Measurements from ENCODE around the gene VPS13D. TPM values are rescaled to one million over a fixed set of nuclear protein-coding genes. Genes with fewer than 3 reads are reported as not detected.

VPS13D gene
- total and polyA plus RNA-seq, 10 donors = 10.1 to 108 (median 86.3) TPM

DNA sequence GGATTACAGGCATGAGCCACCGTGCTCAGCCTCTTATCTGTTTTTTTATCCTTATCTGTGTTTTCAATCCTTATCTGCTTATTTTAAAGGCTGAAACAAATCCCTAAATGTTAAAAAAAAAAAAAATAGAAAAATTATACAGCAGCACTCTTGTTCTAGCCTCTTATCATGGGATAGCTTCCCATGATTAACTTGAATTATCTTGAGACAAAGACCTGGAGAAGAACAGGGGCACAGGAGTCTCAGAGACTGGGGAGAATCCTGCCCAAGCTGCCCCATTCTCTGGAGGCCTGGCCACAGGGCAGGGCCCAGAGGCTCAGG lies 301.3 kb downstream of the VPS13D start:
- no peak for DNase-seq

DNA sequence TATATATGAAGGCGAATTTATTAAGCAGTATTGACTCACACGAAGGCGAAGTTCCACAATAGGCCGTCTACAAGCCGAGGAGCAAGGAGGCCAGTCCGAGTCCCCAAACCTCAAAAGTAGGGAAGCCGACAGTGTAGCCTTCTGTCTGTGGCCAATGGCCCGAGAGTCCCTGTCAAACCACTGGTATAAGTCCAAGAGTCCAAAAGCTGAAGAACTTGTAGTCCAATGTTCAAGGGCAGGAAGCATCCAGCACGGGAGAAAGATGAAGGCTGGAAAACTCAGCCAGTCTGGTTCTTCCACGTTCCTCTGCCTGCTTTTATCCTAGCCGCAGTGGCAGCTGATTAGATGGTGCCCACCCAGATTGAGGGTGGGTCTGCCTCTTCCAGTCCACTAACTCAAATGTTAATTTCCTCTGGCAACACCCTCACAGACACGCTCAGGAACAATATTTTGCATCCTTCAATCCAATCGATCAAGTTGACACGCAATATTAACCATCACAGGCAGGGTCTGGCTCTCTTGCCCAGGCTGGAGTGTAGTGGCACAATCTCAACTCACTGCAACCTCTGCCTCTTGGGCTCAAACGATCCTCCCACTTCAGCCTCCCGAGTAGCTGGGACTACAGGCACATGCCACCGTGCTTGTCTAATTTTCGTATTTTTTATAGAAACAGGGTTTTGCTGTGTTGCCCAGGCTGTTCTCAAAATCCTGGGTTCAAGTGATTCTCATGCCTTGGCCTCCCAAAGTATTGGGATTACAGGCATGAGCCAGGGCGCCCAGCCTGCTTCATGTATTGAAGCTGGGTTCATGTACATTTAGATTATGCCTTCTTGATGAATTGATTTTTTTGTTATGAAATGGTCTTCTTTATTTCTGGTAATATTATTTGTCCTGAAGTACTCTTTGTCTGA lies 302.8 kb downstream of the VPS13D start:
- Histone ChIP-seq H3K27ac (no peak overlapping the region), H3K4me1 (peaks cover 0 to 20% (median 4%) of the 10 kb centered on the region in 6 donors), H3K36me3 (peaks cover 0 to 9% (median 0%) of the 10 kb centered on the region in 6 donors), H3K9me3 (peaks cover 0 to 21% (median 10%) of the 10 kb centered on the region in 8 donors), H3K4me3 (no peak overlapping the region), H3K27me3 (replicated peaks in 1 of 7) (no peaks in the 10 kb centered on the region)
- TF ChIP-seq POLR2AphosphoS5 (IDR thresholded peaks at IDR 0.05) (no peak), POLR2A (IDR thresholded peaks at IDR 0.05) (no peak)
- TF ChIP-seq, protein P1, sequence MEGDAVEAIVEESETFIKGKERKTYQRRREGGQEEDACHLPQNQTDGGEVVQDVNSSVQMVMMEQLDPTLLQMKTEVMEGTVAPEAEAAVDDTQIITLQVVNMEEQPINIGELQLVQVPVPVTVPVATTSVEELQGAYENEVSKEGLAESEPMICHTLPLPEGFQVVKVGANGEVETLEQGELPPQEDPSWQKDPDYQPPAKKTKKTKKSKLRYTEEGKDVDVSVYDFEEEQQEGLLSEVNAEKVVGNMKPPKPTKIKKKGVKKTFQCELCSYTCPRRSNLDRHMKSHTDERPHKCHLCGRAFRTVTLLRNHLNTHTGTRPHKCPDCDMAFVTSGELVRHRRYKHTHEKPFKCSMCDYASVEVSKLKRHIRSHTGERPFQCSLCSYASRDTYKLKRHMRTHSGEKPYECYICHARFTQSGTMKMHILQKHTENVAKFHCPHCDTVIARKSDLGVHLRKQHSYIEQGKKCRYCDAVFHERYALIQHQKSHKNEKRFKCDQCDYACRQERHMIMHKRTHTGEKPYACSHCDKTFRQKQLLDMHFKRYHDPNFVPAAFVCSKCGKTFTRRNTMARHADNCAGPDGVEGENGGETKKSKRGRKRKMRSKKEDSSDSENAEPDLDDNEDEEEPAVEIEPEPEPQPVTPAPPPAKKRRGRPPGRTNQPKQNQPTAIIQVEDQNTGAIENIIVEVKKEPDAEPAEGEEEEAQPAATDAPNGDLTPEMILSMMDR (IDR thresholded peaks at IDR 0.05 in 8 of 11, conservative IDR thresholded peaks at IDR 0.05 in 3 of 11) = no peak
- no peak for DNase-seq
- WGBS, 5 donors = 91 to 98% (median 93%) methylated on average over 19 of the region's 19 CpGs
- intact Hi-C loops (cut with DNase I; ENCODE audit: low total_unique reads) = no loop called here

More for the DNA sequence above, 301.3 kb downstream of the VPS13D start:
- H3K27ac ChIP-seq = no peak overlapping the region
- H3K4me1 ChIP-seq = peaks cover 0 to 22% (median 5%) of the 10 kb centered on the region in 6 donors
- H3K9me3 ChIP-seq = peaks cover 0 to 11% (median 7%) of the 10 kb centered on the region in 8 donors
- 79 to 86% (median 84%) methylated on average over 1 of the region's 1 CpG for WGBS, 5 donors
- TF ChIP-seq, protein P1 (IDR thresholded peaks at IDR 0.05 in 8 of 11, conservative IDR thresholded peaks at IDR 0.05 in 3 of 11) = no peak
- TF ChIP-seq POLR2AphosphoS5 (IDR thresholded peaks at IDR 0.05) (no peak), POLR2A (IDR thresholded peaks at IDR 0.05) (no peak)
- H3K27me3 ChIP-seq (replicated peaks in 1 of 7) = no peaks in the 10 kb centered on the region
- H3K36me3 ChIP-seq = peaks cover 0 to 6% (median 0%) of the 10 kb centered on the region in 6 donors
- intact Hi-C loops (cut with DNase I; ENCODE audit: low total_unique reads) = no loop called here
- H3K4me3 ChIP-seq = no peak overlapping the region

DNA sequence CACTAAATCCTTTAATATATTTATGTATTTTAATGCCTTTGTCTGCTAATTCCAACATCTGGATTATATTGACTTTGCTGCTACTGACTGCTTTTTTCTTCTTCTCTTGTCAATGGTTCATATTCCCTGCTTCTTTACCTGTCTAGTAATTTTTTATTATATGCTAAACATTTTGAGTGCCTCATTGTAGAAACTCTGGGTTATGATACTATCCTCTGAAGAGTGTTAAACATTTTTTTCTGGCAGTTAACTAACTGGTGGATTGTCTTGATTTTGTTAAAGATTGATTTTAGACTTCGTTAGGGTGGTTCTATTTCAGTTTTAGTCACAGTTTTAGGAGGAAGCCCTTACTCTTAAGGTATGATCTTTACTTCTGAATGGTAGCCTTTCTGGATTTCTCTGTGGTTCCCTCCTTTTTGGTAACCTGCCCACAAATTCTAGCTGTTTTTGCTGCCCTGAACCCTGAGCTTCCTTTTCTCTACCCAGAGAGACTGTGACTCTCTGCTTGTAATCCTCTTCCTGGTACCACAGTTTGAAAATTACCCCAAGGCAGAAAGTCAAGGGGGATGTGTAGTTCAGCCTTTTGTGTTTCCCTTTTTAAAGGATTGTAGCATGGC lies 306.3 kb downstream of the VPS13D start:
- no peak overlapping the region for H3K4me3 ChIP-seq
- peaks cover 0 to 9% (median 0%) of the 10 kb centered on the region in 6 donors for H3K36me3 ChIP-seq
- TF ChIP-seq, protein P1 (IDR thresholded peaks at IDR 0.05 in 8 of 11, conservative IDR thresholded peaks at IDR 0.05 in 3 of 11) = no peak
- no peak for TF ChIP-seq POLR2AphosphoS5 (IDR thresholded peaks at IDR 0.05)
- no peak for TF ChIP-seq POLR2A (IDR thresholded peaks at IDR 0.05)
- 67 to 78% (median 74%) methylated on average over 1 of the region's 1 CpG for WGBS, 5 donors
- peaks cover 0 to 21% (median 10%) of the 10 kb centered on the region in 8 donors for H3K9me3 ChIP-seq
- peaks cover 0 to 7% (median 0%) of the 10 kb centered on the region in 7 donors for H3K27me3 ChIP-seq (replicated peaks in 1 of 7)
- intact Hi-C loops (cut with DNase I; ENCODE audit: low total_unique reads) = no loop called here
- H3K4me1 ChIP-seq = peaks cover 0 to 11% (median 7%) of the 10 kb centered on the region in 6 donors
- H3K27ac ChIP-seq = no peak overlapping the region
- DNase-seq = no peak

DNA sequence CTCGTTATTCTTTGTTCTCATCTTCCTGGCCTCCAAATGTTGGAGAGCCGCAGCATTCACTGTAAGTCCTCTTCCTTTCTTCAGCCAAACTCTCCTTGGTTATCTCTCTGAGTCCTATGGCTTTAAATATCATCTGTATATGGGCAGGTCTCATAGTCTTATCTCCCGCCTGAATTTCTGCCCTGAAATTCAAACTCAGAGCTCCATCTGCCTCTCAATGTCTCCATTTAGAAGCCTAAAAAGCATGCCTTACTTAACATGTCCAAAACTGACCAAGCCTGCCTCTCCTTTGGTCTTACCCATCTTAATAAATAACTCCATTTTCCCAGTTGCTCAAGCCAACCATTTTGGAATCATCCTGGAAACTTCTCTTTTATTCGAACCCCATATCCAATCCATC lies 307.5 kb downstream of the VPS13D start:
- H3K4me1 ChIP-seq = peaks cover 0 to 17% (median 9%) of the 10 kb centered on the region in 6 donors
- 90 to 96% (median 92%) methylated on average over 4 of the region's 4 CpGs for WGBS, 5 donors
- H3K27ac ChIP-seq = no peak overlapping the region
- peaks cover 0 to 9% (median 0%) of the 10 kb centered on the region in 6 donors for H3K36me3 ChIP-seq
- TF ChIP-seq POLR2AphosphoS5 (IDR thresholded peaks at IDR 0.05) = no peak
- TF ChIP-seq, protein P1 (IDR thresholded peaks at IDR 0.05 in 8 of 11, conservative IDR thresholded peaks at IDR 0.05 in 3 of 11) = no peak
- DNase-seq = no peak
- peaks cover 0 to 21% (median 10%) of the 10 kb centered on the region in 8 donors for H3K9me3 ChIP-seq
- intact Hi-C loops (cut with DNase I; ENCODE audit: low total_unique reads) = no loop called here
- H3K4me3 ChIP-seq = no peak overlapping the region
- peaks cover 0 to 7% (median 0%) of the 10 kb centered on the region in 7 donors for H3K27me3 ChIP-seq (replicated peaks in 1 of 7)
